ENCODE data around the gene KCNK2.

KCNK2 gene

DNA sequence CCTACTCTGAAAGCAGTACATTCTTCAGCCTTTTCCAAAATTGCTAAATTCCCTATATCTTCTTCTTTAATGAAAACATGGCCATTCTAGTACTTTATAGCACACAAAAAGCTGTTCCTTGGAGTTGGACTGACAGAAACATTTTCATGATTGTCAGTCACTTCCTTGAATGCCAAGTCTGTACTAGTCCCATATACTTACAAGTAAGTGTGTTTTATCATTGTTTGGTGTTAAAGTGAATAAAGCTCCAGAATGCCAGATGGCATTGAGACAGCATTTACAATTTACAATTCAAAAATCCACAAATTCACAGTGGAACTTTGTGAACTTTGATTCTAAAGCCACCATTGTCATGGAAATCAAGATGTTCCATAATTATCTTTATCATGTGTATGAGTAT lies 36.5 kb downstream of the KCNK2 start:
- no peak for DNase-seq
- Histone ChIP-seq H3K4me3 (ENCODE audit: low read depth in 1 of 2, low read length in 2 of 2) (no peak overlapping the region), H3K27ac (ENCODE audit: low read length) (no peak overlapping the region), H3K9me3 (ENCODE audit: insufficient read depth, low read length, severe bottlenecking) (no peaks in the 10 kb centered on the region), H3K27me3 (ENCODE audit: insufficient read depth, low read length, poor library complexity) (no peaks in the 10 kb centered on the region), H3K9ac (ENCODE audit: low read depth, low read length) (no peak overlapping the region), H3K36me3 (ENCODE audit: insufficient read depth, low read length) (no peaks in the 10 kb centered on the region), H2AFZ (ENCODE audit: low read depth, low read length) (no peak overlapping the region), H3K4me1 (ENCODE audit: insufficient read depth, low read length) (no peaks in the 10 kb centered on the region), H3K4me2 (ENCODE audit: insufficient read depth, low read length) (no peak overlapping the region), H3K79me2 (ENCODE audit: insufficient read depth, low read length) (no peaks in the 10 kb centered on the region), H4K20me1 (ENCODE audit: insufficient read depth, low read length) (no peaks in the 10 kb centered on the region)
- no peak for ATAC-seq (ENCODE audit: insufficient read depth, low read depth)
- TF ChIP-seq, protein P1, sequence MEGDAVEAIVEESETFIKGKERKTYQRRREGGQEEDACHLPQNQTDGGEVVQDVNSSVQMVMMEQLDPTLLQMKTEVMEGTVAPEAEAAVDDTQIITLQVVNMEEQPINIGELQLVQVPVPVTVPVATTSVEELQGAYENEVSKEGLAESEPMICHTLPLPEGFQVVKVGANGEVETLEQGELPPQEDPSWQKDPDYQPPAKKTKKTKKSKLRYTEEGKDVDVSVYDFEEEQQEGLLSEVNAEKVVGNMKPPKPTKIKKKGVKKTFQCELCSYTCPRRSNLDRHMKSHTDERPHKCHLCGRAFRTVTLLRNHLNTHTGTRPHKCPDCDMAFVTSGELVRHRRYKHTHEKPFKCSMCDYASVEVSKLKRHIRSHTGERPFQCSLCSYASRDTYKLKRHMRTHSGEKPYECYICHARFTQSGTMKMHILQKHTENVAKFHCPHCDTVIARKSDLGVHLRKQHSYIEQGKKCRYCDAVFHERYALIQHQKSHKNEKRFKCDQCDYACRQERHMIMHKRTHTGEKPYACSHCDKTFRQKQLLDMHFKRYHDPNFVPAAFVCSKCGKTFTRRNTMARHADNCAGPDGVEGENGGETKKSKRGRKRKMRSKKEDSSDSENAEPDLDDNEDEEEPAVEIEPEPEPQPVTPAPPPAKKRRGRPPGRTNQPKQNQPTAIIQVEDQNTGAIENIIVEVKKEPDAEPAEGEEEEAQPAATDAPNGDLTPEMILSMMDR (IDR thresholded peaks at IDR 0.05; ENCODE audit: borderline replicate concordance, extremely low read depth, low read length, poor library complexity, severe bottlenecking): no peak
- TF ChIP-seq EZH2 (IDR thresholded peaks at IDR 0.05; ENCODE audit: borderline replicate concordance, low read depth, low read length, severe bottlenecking): no peak

DNA sequence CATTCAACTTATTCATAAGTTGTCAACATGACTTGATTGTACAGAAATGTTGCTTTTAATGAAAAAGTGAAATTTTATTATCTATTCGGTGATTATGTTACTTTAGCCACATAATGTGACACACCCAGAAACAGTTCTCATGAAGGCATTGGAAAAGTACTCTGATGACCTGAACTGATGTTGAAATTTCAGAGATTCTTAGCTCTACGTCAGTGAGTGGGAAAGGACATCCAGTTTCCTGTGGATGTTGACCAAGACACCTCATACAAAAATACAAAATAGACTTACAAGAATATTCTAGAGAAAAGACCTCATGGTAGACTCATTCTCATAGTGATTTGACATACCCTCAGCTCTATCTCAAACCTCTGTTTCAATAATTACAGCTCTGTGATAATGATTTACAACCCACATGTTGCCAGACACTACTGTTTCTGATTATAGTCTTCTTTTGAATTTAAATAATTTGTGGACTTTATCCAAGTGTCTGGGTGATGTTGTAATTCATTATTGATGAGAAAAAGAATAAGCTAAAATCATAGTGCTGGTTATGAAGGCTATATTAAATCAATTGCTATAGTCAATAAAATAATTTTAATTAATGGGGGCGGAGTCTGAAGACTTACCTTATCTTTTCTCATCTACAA lies 37.3 kb downstream of the KCNK2 start:
- TF ChIP-seq, protein P1 (IDR thresholded peaks at IDR 0.05; ENCODE audit: borderline replicate concordance, extremely low read depth, low read length, poor library complexity, severe bottlenecking): no peak
- TF ChIP-seq EZH2 (IDR thresholded peaks at IDR 0.05; ENCODE audit: borderline replicate concordance, low read depth, low read length, severe bottlenecking): no peak
- no peak overlapping the region for H3K4me3 ChIP-seq (ENCODE audit: low read depth in 1 of 2, low read length in 2 of 2)
- no peak overlapping the region for H3K4me2 ChIP-seq (ENCODE audit: insufficient read depth, low read length)
- H3K79me2 ChIP-seq (ENCODE audit: insufficient read depth, low read length): no peaks in the 10 kb centered on the region
- H3K9ac ChIP-seq (ENCODE audit: low read depth, low read length): no peak overlapping the region
- no peak for DNase-seq
- H3K36me3 ChIP-seq (ENCODE audit: insufficient read depth, low read length): no peaks in the 10 kb centered on the region
- no peaks in the 10 kb centered on the region for H4K20me1 ChIP-seq (ENCODE audit: insufficient read depth, low read length)
- no peaks in the 10 kb centered on the region for H3K9me3 ChIP-seq (ENCODE audit: insufficient read depth, low read length, severe bottlenecking)
- no peak for ATAC-seq (ENCODE audit: insufficient read depth, low read depth)
- no peaks in the 10 kb centered on the region for H3K4me1 ChIP-seq (ENCODE audit: insufficient read depth, low read length)
- H2AFZ ChIP-seq (ENCODE audit: low read depth, low read length): no peak overlapping the region
- no peak overlapping the region for H3K27ac ChIP-seq (ENCODE audit: low read length)
- no peaks in the 10 kb centered on the region for H3K27me3 ChIP-seq (ENCODE audit: insufficient read depth, low read length, poor library complexity)

- ATAC-seq (ENCODE audit: insufficient read depth, low read depth): no peak
- Histone ChIP-seq H3K4me1 (ENCODE audit: insufficient read depth, low read length) (no peaks in the 10 kb centered on the region), H3K79me2 (ENCODE audit: insufficient read depth, low read length) (no peaks in the 10 kb centered on the region), H3K9ac (ENCODE audit: low read depth, low read length) (no peak overlapping the region), H3K27me3 (ENCODE audit: insufficient read depth, low read length, poor library complexity) (no peaks in the 10 kb centered on the region), H3K36me3 (ENCODE audit: insufficient read depth, low read length) (no peaks in the 10 kb centered on the region), H3K4me2 (ENCODE audit: insufficient read depth, low read length) (no peak overlapping the region), H4K20me1 (ENCODE audit: insufficient read depth, low read length) (no peaks in the 10 kb centered on the region), H3K9me3 (ENCODE audit: insufficient read depth, low read length, severe bottlenecking) (no peaks in the 10 kb centered on the region), H2AFZ (ENCODE audit: low read depth, low read length) (no peak overlapping the region), H3K4me3 (ENCODE audit: low read depth in 1 of 2, low read length in 2 of 2) (no peak overlapping the region), H3K27ac (ENCODE audit: low read length) (no peak overlapping the region)
- no peak for DNase-seq
- TF ChIP-seq, protein P1 (IDR thresholded peaks at IDR 0.05; ENCODE audit: borderline replicate concordance, extremely low read depth, low read length, poor library complexity, severe bottlenecking): no peak
- no peak for TF ChIP-seq EZH2 (IDR thresholded peaks at IDR 0.05; ENCODE audit: borderline replicate concordance, low read depth, low read length, severe bottlenecking)
Observed at GRCh38 chr1:215128504-215128903, 46.0 kb downstream of the KCNK2 start.
